Neural crest cell (in vitro differentiated cells): ENCODE results near the gene KY. TPM values are rescaled to one million over a fixed set of nuclear protein-coding genes. Genes with fewer than 3 reads are reported as not detected.

Source experiments
- DNase-seq: peaks from one replicate; pipeline ENCODE4 v3.0.0; 2021; ENCODE audit warnings: low read depth, mixed read lengths, low spot score
- H3K27ac Mint-ChIP-seq: one replicate; pipeline ENCODE4 v1.8.0; 2021; ENCODE audit warnings: mild to moderate bottlenecking, mixed read lengths; ENCODE audit not compliant: unreplicated experiment
- H3K27me3 Mint-ChIP-seq: 2 replicates; pipeline ENCODE4 v1.8.0; 2021; ENCODE audit warnings: low read depth, mild to moderate bottlenecking, mixed read lengths
- H3K36me3 Mint-ChIP-seq: 2 replicates; pipeline ENCODE4 v1.8.0; 2021; ENCODE audit warnings: low read depth, mild to moderate bottlenecking, mixed read lengths
- H3K4me1 Mint-ChIP-seq: 2 replicates; pipeline ENCODE4 v1.8.0; 2021; ENCODE audit warnings: mixed read lengths
- H3K4me3 Mint-ChIP-seq: one replicate; pipeline ENCODE4 v1.8.0; 2021; ENCODE audit warnings: mild to moderate bottlenecking, mixed read lengths
- H3K9me3 Mint-ChIP-seq: 2 replicates; pipeline ENCODE4 v1.8.0; 2021; ENCODE audit warnings: mixed read lengths
- CTCF ChIP-seq: fragments of 200-600 bp; sonication (generic); conservative IDR thresholded peaks from 2 replicates; pipeline ENCODE4 v1.5.0; 2021; ENCODE audit warnings: antibody characterized with exemption, mild to moderate bottlenecking
- total RNA-seq: library from RNA; stranded (reverse); gene quantifications from 2 replicates; pipeline ENCODE4 v1.2.1, GENCODE V29; 2021

The KY gene
- total RNA-seq, 1 donor from 2014 or later, result 0.33 TPM

GRCh38 chr3:134687642-134688041, 36.8 kb upstream of the KY start:
- TF ChIP-seq CTCF, result no peak
- no peak overlapping the region for H3K27ac Mint-ChIP-seq
- H3K9me3 Mint-ChIP-seq, result no peaks in the 10 kb centered on the region
- H3K4me3 Mint-ChIP-seq, result no peak overlapping the region
- no peak for DNase-seq
- peaks cover 8% of the 10 kb centered on the region for H3K27me3 Mint-ChIP-seq
- no peaks in the 10 kb centered on the region for H3K36me3 Mint-ChIP-seq
- H3K4me1 Mint-ChIP-seq, result no peaks in the 10 kb centered on the region

GRCh38 chr3:134685929-134686802, 35.3 kb upstream of the KY start:
- Mint-ChIP-seq H3K27ac (no peak overlapping the region), H3K9me3 (no peaks in the 10 kb centered on the region), H3K4me3 (no peak overlapping the region), H3K4me1 (peaks cover 6% of the 10 kb centered on the region), H3K36me3 (no peaks in the 10 kb centered on the region), H3K27me3 (peaks cover 4% of the 10 kb centered on the region)
- DNase-seq, result no peak
- no peak for TF ChIP-seq CTCF

- Mint-ChIP-seq H3K9me3 (no peaks in the 10 kb centered on the region), H3K4me1 (peaks cover 25% of the 10 kb centered on the region), H3K36me3 (no peaks in the 10 kb centered on the region), H3K27ac (no peak overlapping the region), H3K4me3 (no peak overlapping the region), H3K27me3 (no peaks in the 10 kb centered on the region)
- TF ChIP-seq CTCF, result no peak
- DNase-seq, result no peak
Observed at GRCh38 chr3:134682196-134682880, 31.5 kb upstream of the KY start.

- Mint-ChIP-seq H3K9me3 (peaks cover 3% of the 10 kb centered on the region), H3K4me1 (peaks cover 25% of the 10 kb centered on the region), H3K36me3 (no peaks in the 10 kb centered on the region), H3K27me3 (no peaks in the 10 kb centered on the region), H3K27ac (no peak overlapping the region), H3K4me3 (no peak overlapping the region)
- DNase-seq, result no peak
- no peak for TF ChIP-seq CTCF
Observed at GRCh38 chr3:134681522-134681900, 30.7 kb upstream of the KY start.

- H3K27me3 Mint-ChIP-seq, result no peaks in the 10 kb centered on the region
- peaks cover 25% of the 10 kb centered on the region for H3K4me1 Mint-ChIP-seq
- H3K27ac Mint-ChIP-seq, result peak overlapping the region; percentile 30
- no peak for DNase-seq
- peak overlapping the region; percentile 21 for H3K4me3 Mint-ChIP-seq
- H3K36me3 Mint-ChIP-seq, result peaks cover 4% of the 10 kb centered on the region
- TF ChIP-seq CTCF, result no peak
- H3K9me3 Mint-ChIP-seq, result peaks cover 8% of the 10 kb centered on the region
Observed at GRCh38 chr3:134680796-134681521, 30.1 kb upstream of the KY start.
